PFSK-1 (cell line): ENCODE results near the gene MARCHF10.

ENCODE experiments used
- POLR2AphosphoS5 ChIP-seq: IDR thresholded peaks from 2 replicates; pipeline ENCODE4 v1.6.1; 2012; ENCODE audit warnings: low read depth, mild to moderate bottlenecking, control low read depth, low read length, moderate library complexity
- SIN3A ChIP-seq: IDR thresholded peaks from 2 replicates; pipeline ENCODE4 v1.6.1; 2012; ENCODE audit warnings: mild to moderate bottlenecking, low read length, moderate library complexity, borderline replicate concordance; ENCODE audit not compliant: insufficient read depth

GRCh38 chr17:62801553-62802114 is 6.5 kb downstream of the MARCHF10 start:
- TF ChIP-seq POLR2AphosphoS5 = no peak
- no peak for TF ChIP-seq SIN3A
